GDM1 (cell line): Measurements from ENCODE around the gene RABGEF1.
"Not testable (repeated sequence)": the region's sequence is repeated elsewhere in the genome, so short reads cannot be mapped to it uniquely, and the experiment has no call there.

ENCODE experiments used
- DNase-seq: peaks from one replicate; lab custom pipeline; 2025; lab: John Stamatoyannopoulos, UW

RABGEF1 gene

GRCh38 chr7:66815186-66815875 lies 74.8 kb downstream of the RABGEF1 start:
- DNase-seq = not testable (repeated sequence)

GRCh38 chr7:66815951-66816350 lies 75.4 kb downstream of the RABGEF1 start:
- no peak for DNase-seq

- not testable (repeated sequence) for DNase-seq
These were observed 76.1 kb downstream of the RABGEF1 start for GRCh38 chr7:66816658-66817057.

- peak; percentile 5 for DNase-seq
These were observed 76.8 kb downstream of the RABGEF1 start for GRCh38 chr7:66817208-66817795.

- not testable (repeated sequence) for DNase-seq
These were observed 77.4 kb downstream of the RABGEF1 start for GRCh38 chr7:66817956-66818355.

- DNase-seq = no peak
These were observed 83.5 kb downstream of the RABGEF1 start for GRCh38 chr7:66824041-66824440.

- peak; percentile 11 for DNase-seq
These were observed 85.0 kb downstream of the RABGEF1 start for GRCh38 chr7:66825538-66825937.

GRCh38 chr7:66826649-66827048 lies 86.1 kb downstream of the RABGEF1 start:
- DNase-seq = no peak

- not testable (repeated sequence) for DNase-seq
These were observed 90.4 kb downstream of the RABGEF1 start for GRCh38 chr7:66830976-66831375.

- DNase-seq = no peak
These were observed 92.2 kb downstream of the RABGEF1 start for GRCh38 chr7:66832531-66833351.

- DNase-seq = peak; percentile 15
These were observed 96.5 kb downstream of the RABGEF1 start for GRCh38 chr7:66837007-66837406.

- no peak for DNase-seq
These were observed 97.1 kb downstream of the RABGEF1 start for GRCh38 chr7:66837661-66838060.

GRCh38 chr7:66839814-66840213 lies 99.3 kb downstream of the RABGEF1 start:
- DNase-seq = no peak

GRCh38 chr7:66840316-66840715 lies 99.8 kb downstream of the RABGEF1 start:
- no peak for DNase-seq

GRCh38 chr7:66841898-66842297 lies 101.4 kb downstream of the RABGEF1 start:
- DNase-seq = no peak

GRCh38 chr7:66843492-66843891 lies 103.0 kb downstream of the RABGEF1 start:
- not testable (repeated sequence) for DNase-seq

- DNase-seq = peak; percentile 98
These were observed 104.2 kb downstream of the RABGEF1 start for GRCh38 chr7:66844552-66845378.

GRCh38 chr7:66845379-66846095 lies 105.0 kb downstream of the RABGEF1 start:
- no peak for DNase-seq

- DNase-seq = not testable (repeated sequence)
These were observed 105.5 kb downstream of the RABGEF1 start for GRCh38 chr7:66846096-66846445.

- DNase-seq = not testable (repeated sequence)
These were observed 107.0 kb downstream of the RABGEF1 start for GRCh38 chr7:66847523-66847855.
